ENCODE data around the gene SLC22A5.
"Not testable (repeated sequence)": the region's sequence is repeated elsewhere in the genome, so short reads cannot be mapped to it uniquely, and the experiment has no call there.

DNA sequence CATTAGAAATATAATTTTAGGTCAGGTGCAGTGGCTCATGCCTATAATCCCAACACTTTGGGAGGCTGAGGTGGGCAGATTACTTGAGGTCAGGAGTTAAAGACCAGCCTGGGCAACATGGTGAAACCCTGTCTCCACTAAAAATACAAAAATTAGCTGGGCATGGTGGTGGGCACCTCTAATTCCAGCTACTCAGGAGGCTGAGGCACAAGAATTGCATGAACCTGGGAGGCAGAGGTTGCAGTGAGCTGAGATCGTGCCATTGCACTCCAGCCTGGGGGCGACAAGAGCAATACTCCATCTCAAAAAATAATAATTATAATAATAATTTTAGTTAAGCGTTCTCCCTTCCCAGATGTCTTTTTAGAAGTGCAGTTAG lies 68.7 kb downstream of the SLC22A5 start:
- TF ChIP-seq JUN (IDR thresholded peaks at IDR 0.05; ENCODE audit: borderline replicate concordance, insufficient read depth, insufficient read length, low read depth); POLR2A (IDR thresholded peaks at IDR 0.05; ENCODE audit: low read depth, low read length); POLR2AphosphoS5 (IDR thresholded peaks at IDR 0.05; ENCODE audit: insufficient read depth, low read depth, low read length); FOS (IDR thresholded peaks at IDR 0.05; ENCODE audit: borderline replicate concordance, insufficient read depth, low read length); EZH2 (IDR thresholded peaks at IDR 0.05; ENCODE audit: borderline replicate concordance, low read depth, low read length, severe bottlenecking); GATA2 (IDR thresholded peaks at IDR 0.05; ENCODE audit: insufficient read depth, insufficient read length, low read depth, low read length): not testable (repeated sequence)
- TF ChIP-seq, protein P1, sequence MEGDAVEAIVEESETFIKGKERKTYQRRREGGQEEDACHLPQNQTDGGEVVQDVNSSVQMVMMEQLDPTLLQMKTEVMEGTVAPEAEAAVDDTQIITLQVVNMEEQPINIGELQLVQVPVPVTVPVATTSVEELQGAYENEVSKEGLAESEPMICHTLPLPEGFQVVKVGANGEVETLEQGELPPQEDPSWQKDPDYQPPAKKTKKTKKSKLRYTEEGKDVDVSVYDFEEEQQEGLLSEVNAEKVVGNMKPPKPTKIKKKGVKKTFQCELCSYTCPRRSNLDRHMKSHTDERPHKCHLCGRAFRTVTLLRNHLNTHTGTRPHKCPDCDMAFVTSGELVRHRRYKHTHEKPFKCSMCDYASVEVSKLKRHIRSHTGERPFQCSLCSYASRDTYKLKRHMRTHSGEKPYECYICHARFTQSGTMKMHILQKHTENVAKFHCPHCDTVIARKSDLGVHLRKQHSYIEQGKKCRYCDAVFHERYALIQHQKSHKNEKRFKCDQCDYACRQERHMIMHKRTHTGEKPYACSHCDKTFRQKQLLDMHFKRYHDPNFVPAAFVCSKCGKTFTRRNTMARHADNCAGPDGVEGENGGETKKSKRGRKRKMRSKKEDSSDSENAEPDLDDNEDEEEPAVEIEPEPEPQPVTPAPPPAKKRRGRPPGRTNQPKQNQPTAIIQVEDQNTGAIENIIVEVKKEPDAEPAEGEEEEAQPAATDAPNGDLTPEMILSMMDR (IDR thresholded peaks at IDR 0.05; ENCODE audit: extremely low read depth in 1 of 2, insufficient read depth in 1 of 2, low read depth in 1 of 2, low read length in 2 of 2), result not testable (repeated sequence)
- TF ChIP-seq, protein P2, sequence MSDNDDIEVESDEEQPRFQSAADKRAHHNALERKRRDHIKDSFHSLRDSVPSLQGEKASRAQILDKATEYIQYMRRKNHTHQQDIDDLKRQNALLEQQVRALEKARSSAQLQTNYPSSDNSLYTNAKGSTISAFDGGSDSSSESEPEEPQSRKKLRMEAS (IDR thresholded peaks at IDR 0.05; ENCODE audit: insufficient read depth, insufficient read length), result not testable (repeated sequence)
